GM06990 (cell line): ENCODE data around the gene B3GALT5.

ENCODE experiments used
- DNase-seq: peaks from one replicate; pipeline ENCODE4 v3.0.0-alpha.2; 2011; ENCODE audit not compliant: insufficient read length; ENCODE audit errors: extremely low read depth
- H3K27me3 ChIP-seq: replicated peaks from 2 replicates; pipeline ENCODE4 v1.6.0; 2011; ENCODE audit warnings: low read length; ENCODE audit not compliant: control insufficient read depth, insufficient read depth
- H3K36me3 ChIP-seq: 2 replicates; pipeline ENCODE4 v1.5.1; 2011; ENCODE audit warnings: low read length; ENCODE audit not compliant: control insufficient read depth, insufficient read depth
- H3K4me3 ChIP-seq: replicated peaks from 2 replicates; pipeline ENCODE4 v1.5.1; 2011; ENCODE audit warnings: low read depth, mild to moderate bottlenecking, control low read depth, low read length
- TF ChIP-seq, protein P1 (sequence below): IDR thresholded peaks from 2 replicates; pipeline ENCODE4 v1.5.1; 2011; ENCODE audit warnings: low read length, control low read depth, mild to moderate bottlenecking, inconsistent platforms; ENCODE audit not compliant: insufficient read depth, poor library complexity, severe bottlenecking

B3GALT5 gene

DNA sequence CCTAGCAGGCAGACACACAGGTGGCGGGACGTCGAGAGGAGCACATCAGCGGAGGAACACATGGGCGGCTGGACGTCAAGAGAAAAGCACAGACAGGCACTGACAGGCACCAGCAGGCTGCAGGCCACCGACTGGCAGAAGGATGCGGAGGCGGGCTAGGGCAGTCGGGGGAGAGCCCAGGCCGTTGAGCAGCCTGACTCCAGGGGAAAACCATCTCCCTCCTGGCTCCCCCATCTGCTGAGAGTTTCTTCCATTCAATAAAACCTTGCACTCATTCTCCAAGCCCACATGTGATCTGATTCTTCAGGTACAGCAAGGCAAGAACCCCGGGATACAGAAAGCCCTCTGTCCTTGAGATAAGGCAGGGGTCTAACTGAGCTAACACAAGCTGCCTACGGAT, 25.5 kb downstream of the B3GALT5 start:
- Histone ChIP-seq H3K4me3 (no peak overlapping the region), H3K36me3 (no peaks in the 10 kb centered on the region), H3K27me3 (no peaks in the 10 kb centered on the region)
- DNase-seq = no peak
- TF ChIP-seq, protein P1, sequence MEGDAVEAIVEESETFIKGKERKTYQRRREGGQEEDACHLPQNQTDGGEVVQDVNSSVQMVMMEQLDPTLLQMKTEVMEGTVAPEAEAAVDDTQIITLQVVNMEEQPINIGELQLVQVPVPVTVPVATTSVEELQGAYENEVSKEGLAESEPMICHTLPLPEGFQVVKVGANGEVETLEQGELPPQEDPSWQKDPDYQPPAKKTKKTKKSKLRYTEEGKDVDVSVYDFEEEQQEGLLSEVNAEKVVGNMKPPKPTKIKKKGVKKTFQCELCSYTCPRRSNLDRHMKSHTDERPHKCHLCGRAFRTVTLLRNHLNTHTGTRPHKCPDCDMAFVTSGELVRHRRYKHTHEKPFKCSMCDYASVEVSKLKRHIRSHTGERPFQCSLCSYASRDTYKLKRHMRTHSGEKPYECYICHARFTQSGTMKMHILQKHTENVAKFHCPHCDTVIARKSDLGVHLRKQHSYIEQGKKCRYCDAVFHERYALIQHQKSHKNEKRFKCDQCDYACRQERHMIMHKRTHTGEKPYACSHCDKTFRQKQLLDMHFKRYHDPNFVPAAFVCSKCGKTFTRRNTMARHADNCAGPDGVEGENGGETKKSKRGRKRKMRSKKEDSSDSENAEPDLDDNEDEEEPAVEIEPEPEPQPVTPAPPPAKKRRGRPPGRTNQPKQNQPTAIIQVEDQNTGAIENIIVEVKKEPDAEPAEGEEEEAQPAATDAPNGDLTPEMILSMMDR = no peak

DNA sequence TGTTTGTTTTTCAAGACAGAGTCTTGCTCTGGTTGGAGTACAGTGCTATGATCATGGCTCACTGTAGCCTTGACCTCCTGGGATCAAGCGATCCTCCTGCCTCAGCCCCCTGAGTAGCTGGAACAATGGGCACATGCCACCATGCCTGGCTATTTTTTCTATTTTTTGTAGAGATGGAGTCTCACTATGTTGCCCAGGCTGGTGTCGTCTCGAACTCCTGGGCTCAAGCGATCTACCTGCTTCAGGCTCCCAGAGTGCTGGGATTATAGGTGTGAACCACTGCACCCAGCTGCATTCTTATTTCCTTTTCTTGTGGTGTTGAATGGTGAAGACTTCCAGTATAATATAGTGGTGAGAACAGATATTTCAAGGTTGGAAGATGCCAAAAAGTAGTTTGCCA, 28.0 kb downstream of the B3GALT5 start:
- no peak for DNase-seq
- no peaks in the 10 kb centered on the region for H3K36me3 ChIP-seq
- H3K4me3 ChIP-seq = no peak overlapping the region
- H3K27me3 ChIP-seq = no peaks in the 10 kb centered on the region
- TF ChIP-seq, protein P1 = no peak

DNA sequence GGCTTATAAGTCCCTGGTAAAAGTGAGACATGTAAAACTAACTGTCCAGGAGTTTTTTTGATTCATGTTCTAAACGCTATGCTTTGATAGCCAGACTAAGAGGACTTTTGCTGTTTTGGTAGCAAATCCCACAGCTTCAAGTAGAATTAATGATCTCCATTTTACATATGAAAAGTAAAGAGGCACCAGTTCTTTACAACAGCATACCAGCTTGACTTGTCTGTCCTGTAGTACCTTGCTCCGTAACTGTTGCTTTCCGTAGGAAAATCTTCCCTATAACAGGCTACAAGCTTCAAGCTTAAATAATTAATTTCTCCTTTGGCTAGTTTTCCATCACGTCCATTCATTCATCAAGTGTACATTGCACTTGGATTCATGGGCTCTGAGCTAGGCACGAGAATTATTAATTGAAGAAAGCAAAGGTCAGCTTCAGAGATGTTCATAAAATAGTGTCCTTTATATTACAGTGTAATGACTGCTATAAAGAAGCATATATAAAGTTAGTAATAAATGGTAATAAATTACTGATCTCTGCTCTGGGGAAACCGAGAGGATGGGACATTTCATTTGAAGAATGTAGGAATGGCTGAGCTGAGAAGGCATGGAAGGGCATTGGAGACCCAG, 29.2 kb downstream of the B3GALT5 start:
- no peaks in the 10 kb centered on the region for H3K27me3 ChIP-seq
- H3K4me3 ChIP-seq = no peak overlapping the region
- H3K36me3 ChIP-seq = no peaks in the 10 kb centered on the region
- no peak for DNase-seq
- TF ChIP-seq, protein P1 = no peak

DNA sequence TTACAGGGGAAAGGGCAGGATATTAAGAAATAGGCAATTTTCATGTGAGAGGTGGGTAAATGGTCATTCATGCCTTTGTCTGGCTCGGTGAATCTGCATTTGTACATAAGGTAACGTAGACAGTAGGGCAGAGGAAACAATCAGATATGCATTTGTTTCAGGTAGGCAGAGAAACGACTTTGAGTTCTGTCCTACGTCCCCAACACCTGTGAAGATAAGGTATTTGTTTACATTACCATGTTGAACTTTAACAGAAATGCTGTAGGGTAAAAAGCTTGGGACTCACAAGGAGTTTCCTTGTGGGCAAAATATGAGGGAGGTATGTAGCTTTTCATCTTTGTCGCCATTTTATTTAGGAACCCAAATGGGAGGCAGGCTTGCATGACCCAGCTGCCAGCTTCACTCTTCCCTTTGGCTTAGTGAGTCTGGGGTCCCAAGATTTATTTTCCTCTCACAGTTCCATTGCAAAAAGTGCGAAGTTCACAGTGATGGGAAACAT, 31.4 kb downstream of the B3GALT5 start:
- Histone ChIP-seq H3K4me3 (no peak overlapping the region), H3K27me3 (no peaks in the 10 kb centered on the region), H3K36me3 (no peaks in the 10 kb centered on the region)
- TF ChIP-seq, protein P1 = no peak
- DNase-seq = no peak

DNA sequence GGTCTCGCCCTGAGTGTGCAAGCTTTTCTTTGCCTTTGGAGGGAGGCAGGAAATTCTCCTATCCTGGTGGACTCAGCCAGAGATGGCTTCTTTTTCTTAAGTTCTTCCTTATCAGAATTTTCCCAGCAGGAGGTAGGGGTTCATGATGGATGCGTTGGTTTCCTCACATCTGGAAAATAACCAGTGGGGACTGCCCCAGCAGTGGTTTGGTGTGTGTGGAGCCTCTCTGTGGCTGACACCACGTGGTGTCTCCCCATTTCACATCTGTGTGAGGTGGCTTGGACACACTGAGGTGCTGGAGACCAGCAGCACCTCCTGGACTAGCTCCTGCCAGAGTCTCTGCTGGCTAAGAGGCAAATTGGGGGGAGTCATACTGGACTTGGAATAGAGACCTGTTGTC, 32.6 kb downstream of the B3GALT5 start:
- Histone ChIP-seq H3K36me3 (no peaks in the 10 kb centered on the region), H3K4me3 (no peak overlapping the region), H3K27me3 (no peaks in the 10 kb centered on the region)
- TF ChIP-seq, protein P1 = no peak
- no peak for DNase-seq

DNA sequence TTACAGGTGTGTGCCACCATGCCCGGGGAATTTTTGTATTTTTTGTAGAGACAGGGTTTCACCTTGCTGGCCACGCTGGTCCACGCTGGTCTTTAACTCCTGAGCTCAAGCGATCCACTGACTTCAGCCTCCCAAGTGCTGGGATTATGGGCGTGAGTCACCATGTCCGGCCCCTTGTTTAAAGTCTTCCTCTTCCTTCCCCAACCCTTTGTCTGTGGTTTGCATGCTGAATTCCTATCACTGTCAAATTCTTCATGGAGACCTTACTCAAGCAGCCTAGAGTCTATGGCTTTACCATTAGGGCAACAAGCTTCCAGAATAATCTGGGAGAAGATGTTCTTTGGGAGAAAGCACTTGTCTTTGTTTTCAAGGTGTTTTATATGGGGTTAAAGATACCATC, 34.7 kb downstream of the B3GALT5 start:
- Histone ChIP-seq H3K36me3 (no peaks in the 10 kb centered on the region), H3K4me3 (no peak overlapping the region), H3K27me3 (no peaks in the 10 kb centered on the region)
- TF ChIP-seq, protein P1 = no peak
- no peak for DNase-seq
